PC-3 (cell line): Measurements from ENCODE around the gene MRAS.

Source experiments
- CTCF ChIP-seq: fragments of 300-600 bp; sonication (generic); conservative IDR thresholded peaks from 2 replicates; pipeline ENCODE4 v1.5.1; 2017; ENCODE audit warnings: antibody characterized with exemption, low read depth, mild to moderate bottlenecking, low read length
- EZH2 ChIP-seq: fragments of 300-600 bp; sonication (generic); IDR thresholded peaks from one replicate; pipeline ENCODE4 v1.6.1; 2017; ENCODE audit warnings: antibody characterized with exemption, mild to moderate bottlenecking, low read length; ENCODE audit not compliant: unreplicated experiment

- no peak for TF ChIP-seq CTCF
- TF ChIP-seq EZH2 = no peak
Observed at GRCh38 chr3:138344754-138345153, 3.6 kb upstream of the MRAS start.
